Thoracic aorta (tissue), 2 donors: ENCODE data around the gene CYP4F2. TPM values are rescaled to one million over a fixed set of nuclear protein-coding genes. Genes with fewer than 3 reads are reported as not detected.

Experiments
- ATAC-seq: fragments of 150-250 bp; one replicate; pipeline ENCODE4 v1.8.0; 2017; ENCODE audit warnings: low read depth; ENCODE audit not compliant: insufficient number of reproducible peaks, low FRiP score
- DNase-seq: peaks from one replicate; pipeline ENCODE4 v3.0.0-alpha.2; 2020; ENCODE audit warnings: low spot score
- H3K27ac ChIP-seq, 2 donors: fragments of 200-600 bp; sonication (generic); 1 replicate in 1 of 2; 2 replicates in 1 of 2; pipeline ENCODE4 v1.5.1; 2016; ENCODE audit warnings: mild to moderate bottlenecking in 2 of 2, moderate library complexity in 2 of 2
- H3K27me3 ChIP-seq: fragments of 200-600 bp; sonication (generic); replicated peaks from 2 replicates; pipeline ENCODE4 v1.6.0; 2016; ENCODE audit warnings: mild to moderate bottlenecking; ENCODE audit not compliant: insufficient read depth
- H3K36me3 ChIP-seq: fragments of 200-600 bp; sonication (generic); one replicate; pipeline ENCODE4 v1.5.1; 2016
- H3K4me1 ChIP-seq, 2 donors: fragments of 200-600 bp; sonication (generic); 1 replicate in 1 of 2; 2 replicates in 1 of 2; pipeline versions ENCODE4 v1.5.1 to v1.6.0; 2016; ENCODE audit warnings: low read depth in 2 of 2, mild to moderate bottlenecking in 1 of 2; ENCODE audit not compliant: control insufficient read depth in 1 of 2
- H3K4me3 ChIP-seq: fragments of 200-600 bp; sonication (generic); 2 replicates; pipeline ENCODE4 v1.5.1; 2016; ENCODE audit warnings: mild to moderate bottlenecking
- H3K9me3 ChIP-seq: fragments of 200-600 bp; sonication (generic); 2 replicates; pipeline ENCODE4 v1.5.1; 2016
- CTCF ChIP-seq: fragments of 200-600 bp; sonication (generic); IDR thresholded peaks from one replicate; pipeline ENCODE4 v1.5.1; 2019; ENCODE audit warnings: antibody characterized with exemption
- total RNA-seq, 2 donors: library from RNA; depleted of rRNA; stranded (reverse); fragments of >200 nt; gene quantifications; one replicate each; pipeline versions ENCODE4 v1.1.0 to v1.2.3, GENCODE V29; 2016

Gene CYP4F2
- total RNA-seq, 2 donors from 2014 or later = not detected

- no peak overlapping the region for H3K27ac ChIP-seq
- H3K9me3 ChIP-seq = no peaks in the 10 kb centered on the region
- no peak for DNase-seq
- H3K27me3 ChIP-seq = no peaks in the 10 kb centered on the region
- no peak for ATAC-seq
- H3K36me3 ChIP-seq = no peaks in the 10 kb centered on the region
- peaks cover 0 to 11% of the 10 kb centered on the region in 2 donors for H3K4me1 ChIP-seq
- H3K4me3 ChIP-seq = no peak overlapping the region
- no peak for TF ChIP-seq CTCF
These were observed 28.6 kb upstream of the CYP4F2 start for GRCh38 chr19:15926484-15926883.

GRCh38 chr19:15923702-15924101 is 25.8 kb upstream of the CYP4F2 start:
- Histone ChIP-seq H3K36me3 (no peaks in the 10 kb centered on the region), H3K27me3 (no peaks in the 10 kb centered on the region), H3K4me3 (no peak overlapping the region), H3K9me3 (no peaks in the 10 kb centered on the region), H3K4me1 (no peaks in the 10 kb centered on the region), H3K27ac (no peak overlapping the region)
- ATAC-seq (no peak), DNase-seq (no peak)
- no peak for TF ChIP-seq CTCF

GRCh38 chr19:15922021-15922420 is 24.1 kb upstream of the CYP4F2 start:
- Histone ChIP-seq H3K4me1 (no peaks in the 10 kb centered on the region), H3K36me3 (peaks cover 2% of the 10 kb centered on the region), H3K27ac (no peak overlapping the region), H3K27me3 (no peaks in the 10 kb centered on the region), H3K4me3 (no peak overlapping the region), H3K9me3 (no peaks in the 10 kb centered on the region)
- DNase-seq = no peak
- ATAC-seq = no peak
- no peak for TF ChIP-seq CTCF

GRCh38 chr19:15919243-15919642 is 21.4 kb upstream of the CYP4F2 start:
- Histone ChIP-seq H3K4me3 (no peak overlapping the region), H3K27ac (no peak overlapping the region), H3K4me1 (no peaks in the 10 kb centered on the region), H3K9me3 (peaks cover 7% of the 10 kb centered on the region), H3K36me3 (peaks cover 2% of the 10 kb centered on the region), H3K27me3 (no peaks in the 10 kb centered on the region)
- ATAC-seq (no peak), DNase-seq (no peak)
- no peak for TF ChIP-seq CTCF

GRCh38 chr19:15915109-15915508 is 17.2 kb upstream of the CYP4F2 start:
- no peaks in the 10 kb centered on the region for H3K4me1 ChIP-seq
- H3K4me3 ChIP-seq = no peak overlapping the region
- H3K27ac ChIP-seq = no peak overlapping the region
- no peak for TF ChIP-seq CTCF
- H3K9me3 ChIP-seq = peaks cover 7% of the 10 kb centered on the region
- no peak for ATAC-seq
- no peaks in the 10 kb centered on the region for H3K27me3 ChIP-seq
- DNase-seq = no peak
- peaks cover 2% of the 10 kb centered on the region for H3K36me3 ChIP-seq
